Measurements from ENCODE around the gene CASS4. TPM values are rescaled to one million over a fixed set of nuclear protein-coding genes. Genes with fewer than 3 reads are reported as not detected.

CASS4 gene
- total RNA-seq, 1 experiment from 2014 or later: not detected

DNA sequence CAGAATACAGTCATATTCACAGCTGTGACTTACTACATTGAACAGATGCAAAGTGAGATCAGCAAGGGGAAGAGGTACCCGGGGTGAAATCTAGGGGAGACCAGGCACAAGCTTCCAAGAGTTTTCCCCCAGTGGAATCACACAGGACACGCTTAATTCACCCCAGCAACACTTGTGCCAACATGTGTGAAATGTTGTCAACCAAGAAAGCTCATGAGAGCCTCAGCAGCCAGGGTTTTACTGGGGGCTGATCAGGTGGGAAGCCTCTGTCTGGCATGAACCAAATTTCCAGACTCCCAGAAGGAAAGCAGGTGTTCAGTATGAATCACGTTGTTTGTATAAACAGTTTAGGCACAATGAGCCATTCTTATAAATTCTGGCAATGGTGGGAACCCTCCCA lies 49.5 kb downstream of the CASS4 start:
- H4K91ac ChIP-seq (ENCODE audit: insufficient read length, low read depth, low read length): no peak overlapping the region
- no peak overlapping the region for H3K9ac ChIP-seq (ENCODE audit: extremely low read depth, insufficient read length, low read length)
- no peaks in the 10 kb centered on the region for H3K79me2 ChIP-seq (ENCODE audit: insufficient read depth, low read length)
- no peaks in the 10 kb centered on the region for H4K20me1 ChIP-seq (ENCODE audit: control insufficient read depth, insufficient read depth, insufficient read length)
- H3K27me3 ChIP-seq (ENCODE audit: insufficient read depth, low read length): no peaks in the 10 kb centered on the region
- H2BK120ac ChIP-seq (ENCODE audit: low read depth, low read length, poor library complexity, severe bottlenecking): no peak overlapping the region
- DNase-seq: no peak
- TF ChIP-seq, protein P1, sequence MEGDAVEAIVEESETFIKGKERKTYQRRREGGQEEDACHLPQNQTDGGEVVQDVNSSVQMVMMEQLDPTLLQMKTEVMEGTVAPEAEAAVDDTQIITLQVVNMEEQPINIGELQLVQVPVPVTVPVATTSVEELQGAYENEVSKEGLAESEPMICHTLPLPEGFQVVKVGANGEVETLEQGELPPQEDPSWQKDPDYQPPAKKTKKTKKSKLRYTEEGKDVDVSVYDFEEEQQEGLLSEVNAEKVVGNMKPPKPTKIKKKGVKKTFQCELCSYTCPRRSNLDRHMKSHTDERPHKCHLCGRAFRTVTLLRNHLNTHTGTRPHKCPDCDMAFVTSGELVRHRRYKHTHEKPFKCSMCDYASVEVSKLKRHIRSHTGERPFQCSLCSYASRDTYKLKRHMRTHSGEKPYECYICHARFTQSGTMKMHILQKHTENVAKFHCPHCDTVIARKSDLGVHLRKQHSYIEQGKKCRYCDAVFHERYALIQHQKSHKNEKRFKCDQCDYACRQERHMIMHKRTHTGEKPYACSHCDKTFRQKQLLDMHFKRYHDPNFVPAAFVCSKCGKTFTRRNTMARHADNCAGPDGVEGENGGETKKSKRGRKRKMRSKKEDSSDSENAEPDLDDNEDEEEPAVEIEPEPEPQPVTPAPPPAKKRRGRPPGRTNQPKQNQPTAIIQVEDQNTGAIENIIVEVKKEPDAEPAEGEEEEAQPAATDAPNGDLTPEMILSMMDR (conservative IDR thresholded peaks at IDR 0.05): no peak
- H4K5ac ChIP-seq (ENCODE audit: insufficient read length, low read depth, low read length): no peak overlapping the region
- H2BK12ac ChIP-seq (ENCODE audit: insufficient read length, low read depth, low read length): no peak overlapping the region
- no peaks in the 10 kb centered on the region for H3K9me3 ChIP-seq (ENCODE audit: control insufficient read depth, low read depth, low read length)
- H3K4ac ChIP-seq (ENCODE audit: low read depth, low read length): no peak overlapping the region
- no peak overlapping the region for H3T11ph ChIP-seq (ENCODE audit: low read length)
- Mint-ChIP-seq H3K4me1 (no peaks in the 10 kb centered on the region), H3K9me3 (no peaks in the 10 kb centered on the region), H3K27ac (no peak overlapping the region), H3K4me3 (no peak overlapping the region), H3K36me3 (ENCODE audit: insufficient read depth in 1 of 3, low read depth in 3 of 3) (no peaks in the 10 kb centered on the region), H3K27me3 (ENCODE audit: low read depth) (peaks cover 22% of the 10 kb centered on the region)
- H3K18ac ChIP-seq (ENCODE audit: insufficient read length, low read depth, low read length): no peak overlapping the region
- H3K23me2 ChIP-seq (ENCODE audit: insufficient read length, low read depth, low read length, poor library complexity, severe bottlenecking): no peaks in the 10 kb centered on the region
- H3K4me2 ChIP-seq (ENCODE audit: insufficient read depth, insufficient read length, low read length): no peak overlapping the region
- H3K27ac ChIP-seq (ENCODE audit: insufficient read length, low read depth, low read length): no peak overlapping the region
- H3K4me1 ChIP-seq (ENCODE audit: insufficient read depth, low read length): no peaks in the 10 kb centered on the region
- no CpG with 5 or more reads among the region's 3 CpGs for WGBS (ENCODE audit: extremely low coverage, insufficient read length, low lambda C conversion rate)
- no peaks in the 10 kb centered on the region for H3K79me1 ChIP-seq (ENCODE audit: insufficient read depth, low read depth, low read length, poor library complexity, severe bottlenecking)
- H2BK20ac ChIP-seq (ENCODE audit: low read depth, low read length, poor library complexity, severe bottlenecking): no peak overlapping the region
- no peak overlapping the region for H2BK5ac ChIP-seq (ENCODE audit: insufficient read length, low read length)
- H4K8ac ChIP-seq (replicated peaks; ENCODE audit: insufficient read length, low read depth, low read length): no peak overlapping the region
- H3K14ac ChIP-seq (ENCODE audit: insufficient read depth, low read length): no peak overlapping the region; the same call in 1 of the 2 replicates
- no peak overlapping the region for H3K23ac ChIP-seq (ENCODE audit: insufficient read length, low read depth, low read length)
- H3K56ac ChIP-seq (ENCODE audit: insufficient read length, low read depth, low read length): no peak overlapping the region
- H2AFZ ChIP-seq (ENCODE audit: low read length): no peak overlapping the region
- no peak overlapping the region for H2AK5ac ChIP-seq (ENCODE audit: insufficient read length, low read length)
- H2BK15ac ChIP-seq (ENCODE audit: low read depth, low read length): no peak overlapping the region
